HG03060 (cell line): ENCODE measurements around the gene MECP2.

Source experiments
- ATAC-seq: cut with Tn5 transposase; IDR thresholded peaks from one replicate; pipeline ENCODE4 v1.9.1; 2021; ENCODE audit warnings: low read depth, moderate number of reproducible peaks; ENCODE audit not compliant: unreplicated experiment

The MECP2 gene

DNA sequence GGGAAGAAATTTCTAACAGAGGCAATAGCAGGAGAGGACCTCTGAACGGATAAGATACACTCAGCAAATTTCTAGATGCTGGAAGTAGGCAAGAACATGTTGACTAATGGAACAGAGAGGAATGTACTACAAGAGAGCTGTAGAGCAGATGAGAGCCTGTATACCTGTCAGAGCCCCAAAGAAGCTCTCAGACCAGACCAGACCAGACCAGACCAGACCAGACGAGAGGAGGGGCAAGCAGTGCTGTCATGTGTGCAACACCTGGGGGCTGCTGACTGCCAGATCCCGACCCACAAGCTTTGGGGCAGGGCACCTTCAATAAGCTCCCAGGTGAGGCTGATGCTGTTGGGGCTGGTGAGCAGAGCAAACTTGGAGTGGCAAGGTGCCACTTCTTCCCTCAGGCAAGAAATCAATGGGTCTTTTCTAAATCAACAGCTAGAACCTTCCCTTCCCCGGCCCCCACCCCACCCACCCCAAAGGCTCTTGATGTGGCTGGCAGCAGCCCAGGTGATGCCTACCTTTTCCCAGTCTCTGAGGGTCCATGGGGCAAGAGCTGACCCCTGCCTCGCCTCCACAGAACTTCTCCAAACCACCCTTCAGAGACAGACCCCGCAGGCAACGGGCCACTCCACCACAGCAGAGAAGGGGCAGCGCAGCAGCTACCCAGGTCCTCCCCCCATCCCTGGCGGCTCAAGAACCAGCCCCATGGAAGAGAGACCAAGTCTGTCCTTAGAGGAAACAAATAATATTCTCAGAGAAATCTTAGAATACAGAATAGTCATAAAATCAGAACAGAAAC is 32.7 kb downstream of the MECP2 start:
- ATAC-seq = no peak

DNA sequence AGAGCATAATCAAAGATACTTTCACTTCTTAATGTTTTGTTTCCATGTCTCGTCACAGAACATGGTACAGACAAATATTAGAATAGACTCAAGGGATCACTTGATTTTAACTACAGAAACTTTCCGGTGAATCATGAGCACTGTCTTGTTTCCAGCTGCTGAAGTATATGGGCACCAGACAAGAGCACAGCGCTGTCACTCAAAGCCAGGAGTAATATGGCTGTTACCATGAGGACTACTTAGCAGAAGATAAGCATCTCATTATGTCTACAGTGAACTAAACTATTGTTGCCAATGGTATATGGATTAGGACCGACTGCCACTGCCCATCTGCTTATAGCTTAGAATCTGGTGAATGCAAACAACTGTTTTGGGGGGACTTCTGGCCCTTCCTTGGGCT is 34.3 kb downstream of the MECP2 start:
- ATAC-seq = no peak

DNA sequence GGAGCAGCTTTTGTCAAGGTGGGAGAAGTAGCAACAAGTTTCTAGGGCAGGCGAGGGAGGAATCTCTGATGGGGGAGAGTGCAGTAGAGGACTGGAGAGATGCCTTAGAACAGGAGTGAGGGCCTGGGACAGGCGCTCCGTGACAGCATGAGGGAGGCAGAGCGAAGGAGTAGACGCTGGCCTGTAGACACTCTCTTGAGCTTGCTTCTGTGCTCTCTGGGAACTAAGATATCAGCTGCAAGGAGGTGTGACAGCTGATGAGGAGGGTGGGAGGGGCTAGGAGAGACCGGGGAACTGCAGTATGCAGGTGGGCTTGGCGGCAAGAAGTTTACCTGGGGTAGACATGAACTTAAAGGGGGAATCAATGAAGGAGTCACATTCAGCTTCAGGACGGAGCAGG is 35.7 kb downstream of the MECP2 start:
- no peak for ATAC-seq

DNA sequence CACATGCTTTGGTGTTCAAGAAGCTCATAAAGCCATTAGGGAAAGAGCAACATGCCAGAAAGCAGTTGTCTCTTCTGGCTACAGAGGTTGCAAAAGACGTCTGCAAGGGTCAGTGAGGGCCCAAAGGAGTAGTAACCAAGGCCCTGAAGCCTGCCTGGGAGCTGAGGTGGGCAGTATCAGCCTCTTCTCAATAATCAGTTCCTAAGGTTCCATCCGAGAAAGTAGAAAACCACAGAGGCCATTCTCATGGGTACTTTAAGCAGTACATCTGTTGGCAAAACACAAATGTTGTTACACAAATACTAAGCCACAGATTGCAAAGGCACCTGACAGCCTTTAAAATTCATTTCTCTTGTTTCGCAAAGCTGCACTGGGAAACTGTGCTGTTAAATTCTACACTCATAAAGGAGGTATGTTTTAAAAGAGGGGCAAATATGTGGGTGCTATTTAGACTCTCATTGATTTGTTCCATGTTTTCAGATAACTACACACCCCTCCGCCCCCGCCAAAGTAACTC is 37.7 kb downstream of the MECP2 start:
- ATAC-seq = no peak

DNA sequence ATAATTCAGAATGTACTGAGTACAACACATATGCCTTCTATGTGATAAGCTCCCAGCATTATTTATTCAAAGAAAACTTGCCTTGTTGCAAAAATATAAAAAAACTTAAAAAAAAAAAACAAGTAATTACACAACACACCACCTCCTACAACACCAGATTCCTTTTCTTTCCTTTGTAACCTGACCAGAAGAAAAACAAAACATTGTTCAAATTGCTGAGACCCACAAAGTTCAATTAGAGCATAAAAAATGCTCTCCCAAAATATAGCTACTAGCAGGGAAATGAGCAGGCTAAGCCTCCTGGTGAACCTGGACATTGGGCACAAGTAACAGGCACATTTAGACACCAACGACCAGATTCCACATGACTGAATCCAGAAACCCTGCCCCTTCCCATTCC is 38.3 kb downstream of the MECP2 start:
- no peak for ATAC-seq

DNA sequence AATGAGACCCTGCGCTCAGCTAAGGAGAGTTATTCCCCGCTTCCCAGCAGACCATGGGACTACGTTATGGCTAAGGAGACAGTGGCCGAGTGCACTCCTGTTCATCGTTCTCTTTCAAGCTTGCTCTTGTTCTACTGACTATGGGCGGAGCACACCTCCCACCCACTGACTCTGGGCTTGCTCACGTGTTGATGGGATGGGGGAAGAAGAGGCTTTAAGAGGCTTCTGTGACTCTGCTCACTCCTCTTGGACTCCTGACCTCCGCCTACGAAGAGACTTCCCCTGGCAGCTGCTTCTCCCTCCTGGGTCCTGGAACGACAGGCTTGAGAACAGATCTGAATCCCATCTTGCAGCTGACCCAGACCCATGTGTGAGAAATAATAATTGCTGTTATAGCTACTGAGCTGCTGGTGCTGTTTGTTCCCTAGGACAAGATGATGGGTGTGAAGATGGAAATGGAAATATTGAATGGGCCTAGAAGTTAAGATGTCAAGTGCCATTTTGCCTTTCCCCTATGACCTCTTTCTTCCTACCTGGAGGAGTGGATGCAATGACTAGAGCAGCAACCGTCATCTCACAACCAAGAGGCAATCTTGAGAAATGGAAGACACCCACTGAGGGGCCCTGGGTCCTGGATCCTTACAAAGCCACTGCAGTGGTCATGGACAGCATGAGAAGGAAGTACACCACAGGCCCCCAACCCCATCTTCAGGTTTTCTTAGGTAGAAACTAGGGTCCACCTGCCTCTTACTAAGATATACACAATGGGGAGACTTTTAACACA is 39.1 kb downstream of the MECP2 start:
- no peak for ATAC-seq

DNA sequence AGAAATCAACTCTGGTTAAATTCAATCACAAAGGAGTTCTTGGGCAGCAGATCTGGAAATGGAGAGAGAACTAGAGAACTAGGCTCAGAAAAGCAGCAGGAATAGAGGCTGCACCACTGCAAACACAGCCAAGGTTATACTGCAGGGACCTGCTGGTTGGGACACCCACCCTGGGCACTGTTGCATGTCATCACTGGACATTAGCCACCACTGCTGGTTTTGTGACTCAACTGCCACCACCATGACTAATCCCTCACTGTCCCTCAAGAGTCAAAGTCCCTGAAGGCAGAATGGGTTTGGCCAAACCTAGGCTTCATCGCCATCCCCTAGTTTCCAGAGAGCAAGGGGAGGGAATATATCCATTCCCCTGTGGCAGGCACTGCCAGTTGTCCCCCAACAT is 39.7 kb downstream of the MECP2 start:
- no peak for ATAC-seq

DNA sequence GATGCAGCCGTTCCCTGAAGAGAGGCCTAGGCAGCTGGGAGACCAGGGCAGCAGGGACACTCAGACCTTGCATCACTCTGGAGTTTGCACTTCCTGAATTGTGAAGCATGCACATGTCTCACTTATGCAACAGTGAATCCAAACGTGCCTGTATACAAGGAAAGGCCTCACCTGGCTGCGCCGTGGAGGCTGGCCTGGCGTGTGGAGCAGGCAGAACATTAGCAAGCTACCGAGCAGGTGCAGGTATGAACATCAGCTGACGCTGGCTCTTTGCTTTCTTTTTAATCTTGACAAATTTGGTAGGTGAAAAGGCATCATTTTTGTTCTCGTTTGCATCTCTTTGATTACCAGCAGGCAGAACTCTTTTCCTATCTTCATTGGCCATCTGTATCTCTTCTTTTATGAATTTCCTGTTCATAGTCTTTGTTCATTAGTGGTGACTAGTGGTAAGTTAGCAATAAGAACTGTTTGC is 40.7 kb downstream of the MECP2 start:
- no peak for ATAC-seq

DNA sequence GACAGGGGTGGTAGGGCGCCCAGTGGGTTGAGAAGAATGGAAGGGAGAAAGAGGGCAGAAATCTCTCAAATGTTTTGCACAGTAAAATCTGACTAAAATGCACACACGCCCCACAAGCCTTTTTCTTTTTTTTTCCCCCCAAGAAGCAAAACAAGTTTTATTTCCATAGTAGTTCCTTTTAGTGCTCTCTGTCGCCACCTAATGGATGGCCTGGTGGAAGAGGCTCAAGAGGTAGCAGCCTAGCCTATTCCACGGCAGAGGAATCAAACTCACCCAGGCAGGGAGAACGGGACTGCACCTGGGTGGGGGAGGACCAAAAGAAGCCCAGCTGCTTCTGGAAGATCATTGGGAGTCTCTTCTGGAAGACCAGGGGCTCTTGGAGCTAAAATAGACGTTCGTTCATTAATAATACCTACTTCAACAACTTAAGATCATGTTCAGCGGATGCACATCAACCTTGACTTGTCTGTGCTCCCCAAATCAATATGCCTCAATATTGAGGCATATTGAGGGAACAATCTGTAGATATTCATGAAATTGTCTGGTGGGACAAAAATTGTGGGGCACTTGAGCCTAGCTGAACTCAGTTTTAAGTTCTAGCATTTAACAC is 46.2 kb downstream of the MECP2 start:
- no peak for ATAC-seq

DNA sequence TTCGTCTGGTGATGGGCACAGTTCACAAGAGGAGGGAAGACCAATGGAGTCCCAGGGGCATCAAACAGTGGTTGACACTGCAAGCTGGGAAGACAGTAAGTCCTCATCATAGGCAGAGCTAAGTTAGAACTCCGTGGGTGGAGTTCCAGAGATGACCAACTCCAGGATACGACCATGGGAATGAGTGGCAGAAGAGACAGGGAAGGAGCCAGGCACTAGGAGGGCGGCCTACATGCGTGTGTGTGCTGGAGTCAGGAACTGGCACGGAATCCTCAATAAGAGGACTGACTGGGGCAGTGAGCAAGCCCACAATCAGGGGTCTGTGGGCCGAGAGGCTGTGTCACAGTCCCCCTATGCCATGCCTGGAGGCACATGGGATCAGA is 47.4 kb downstream of the MECP2 start:
- ATAC-seq = no peak

DNA sequence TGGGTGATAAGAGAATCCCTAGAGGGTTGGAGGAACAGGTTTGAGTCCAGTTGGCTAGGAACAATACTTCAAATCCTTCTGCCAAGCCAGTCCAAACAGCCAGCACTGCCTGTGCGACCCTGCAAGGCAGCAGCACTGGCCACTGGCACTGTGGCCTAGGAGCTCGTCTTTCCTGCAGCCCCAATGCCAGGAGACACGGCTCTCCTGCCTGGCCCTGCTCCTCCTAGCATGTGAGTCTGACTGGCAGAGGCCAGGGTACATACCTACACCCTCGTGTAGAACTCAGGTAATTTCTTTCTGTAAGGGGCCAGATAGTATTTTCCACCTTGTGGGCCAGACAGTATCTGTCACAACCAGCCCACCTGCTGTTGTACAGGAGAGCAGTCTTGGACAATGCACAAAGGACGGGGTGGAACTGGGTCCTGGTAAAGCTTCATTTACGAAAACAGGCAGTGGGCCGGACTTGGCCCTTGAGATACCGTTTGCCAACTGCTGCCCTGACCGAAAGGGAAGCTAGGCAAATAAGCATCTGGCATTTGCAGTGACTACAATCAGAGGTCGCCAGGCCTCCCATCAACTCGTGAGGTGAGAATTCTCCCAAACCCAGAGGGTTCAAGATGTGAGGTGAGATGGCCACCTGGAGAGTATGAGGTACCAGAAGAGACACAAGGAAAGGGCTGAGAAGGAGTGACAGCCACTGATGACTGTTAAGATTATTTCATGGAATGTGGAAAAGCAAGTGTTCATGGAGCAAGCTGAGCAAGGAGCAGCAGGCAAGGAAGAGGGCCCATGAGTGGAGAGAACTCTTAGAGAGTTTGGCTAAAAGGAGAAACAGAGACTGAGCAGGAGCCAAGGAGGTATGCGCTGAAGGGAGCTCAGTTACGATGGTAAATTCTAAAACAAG is 48.1 kb downstream of the MECP2 start:
- ATAC-seq = no peak

DNA sequence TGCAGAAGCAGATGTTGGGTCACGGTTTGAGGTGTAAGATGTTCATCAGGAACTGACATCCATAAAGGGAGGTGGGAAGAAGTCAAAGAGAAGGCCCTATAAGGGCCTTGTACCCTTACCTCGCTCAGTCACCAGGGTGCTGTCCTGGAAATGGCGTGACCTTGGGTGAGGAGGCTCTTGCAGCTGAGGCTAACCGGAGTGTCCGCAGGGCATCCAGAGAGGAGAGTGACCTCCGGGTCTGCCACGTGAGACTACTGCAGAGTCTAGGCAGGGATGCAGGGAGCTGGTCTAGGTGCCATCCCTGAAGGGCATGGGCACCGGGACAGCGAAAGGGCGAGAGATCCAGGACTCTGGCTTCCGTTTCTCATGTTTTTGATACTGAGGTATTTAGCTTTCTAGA is 49.1 kb downstream of the MECP2 start:
- ATAC-seq = no peak

DNA sequence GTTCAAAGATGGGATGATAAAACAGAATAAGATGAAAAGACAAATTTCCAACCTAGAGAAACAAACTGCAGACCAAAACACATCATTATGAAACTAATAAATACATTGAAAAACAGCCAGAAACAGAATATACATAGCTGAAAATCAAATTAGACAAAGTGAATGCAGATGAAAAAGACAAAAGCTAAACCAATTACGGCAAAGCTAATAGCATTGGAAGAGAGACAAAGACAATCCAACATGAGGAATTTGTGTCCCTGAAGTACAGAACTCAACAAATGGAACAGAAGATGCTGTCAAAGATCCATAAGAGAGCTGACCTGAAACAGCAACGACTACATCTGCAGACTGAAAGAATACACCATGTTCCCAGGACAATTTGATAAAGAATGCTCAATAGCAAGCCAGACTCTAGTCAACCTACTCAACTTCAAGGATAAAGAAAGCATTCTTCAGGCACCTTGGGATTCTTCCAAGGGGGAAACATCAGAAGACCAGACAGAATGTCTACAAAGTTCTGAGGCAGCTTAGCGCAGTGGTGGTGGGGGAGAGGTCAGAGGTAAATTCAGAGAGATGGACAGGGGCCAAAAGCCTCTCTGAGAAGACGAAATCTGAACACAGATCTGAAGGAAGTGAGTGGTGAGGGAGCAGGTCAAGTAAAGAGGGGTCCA is 50.4 kb downstream of the MECP2 start:
- ATAC-seq = no peak

DNA sequence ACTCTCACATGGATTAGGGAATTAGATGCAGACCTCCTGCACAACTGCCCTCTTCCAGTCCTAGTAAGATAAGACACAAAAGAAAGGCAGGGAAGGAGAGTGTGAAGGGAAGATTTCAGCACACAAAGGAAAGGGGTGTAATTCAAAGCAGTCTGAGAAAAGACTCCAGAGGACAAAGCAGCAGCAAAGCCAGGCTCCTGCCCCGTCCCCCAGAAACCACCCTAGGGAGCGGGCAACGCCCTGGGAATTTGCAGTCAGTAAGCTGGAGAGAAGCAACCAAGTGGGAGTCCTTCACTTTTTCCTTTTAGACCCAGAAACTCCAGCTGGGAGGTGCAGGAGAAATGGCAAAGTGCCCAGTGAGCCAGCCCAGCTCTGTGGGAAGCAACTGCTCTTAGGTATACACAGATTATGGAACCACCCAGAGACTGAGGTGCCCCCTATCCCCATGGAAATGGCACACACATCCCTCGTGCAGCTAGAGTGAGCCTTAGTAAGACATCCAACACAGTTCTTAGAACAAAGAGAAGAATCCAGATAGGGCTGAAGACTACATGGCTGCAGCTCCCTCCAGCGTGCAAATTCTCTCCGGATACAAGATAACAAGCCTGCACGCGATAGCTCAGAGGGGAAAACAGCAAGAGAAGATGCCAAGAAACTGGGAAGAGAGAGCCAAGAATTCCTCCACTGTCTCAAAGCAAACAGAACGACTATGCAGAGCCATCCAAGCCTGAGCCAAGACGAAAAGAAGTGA is 51.3 kb downstream of the MECP2 start:
- ATAC-seq = no peak

DNA sequence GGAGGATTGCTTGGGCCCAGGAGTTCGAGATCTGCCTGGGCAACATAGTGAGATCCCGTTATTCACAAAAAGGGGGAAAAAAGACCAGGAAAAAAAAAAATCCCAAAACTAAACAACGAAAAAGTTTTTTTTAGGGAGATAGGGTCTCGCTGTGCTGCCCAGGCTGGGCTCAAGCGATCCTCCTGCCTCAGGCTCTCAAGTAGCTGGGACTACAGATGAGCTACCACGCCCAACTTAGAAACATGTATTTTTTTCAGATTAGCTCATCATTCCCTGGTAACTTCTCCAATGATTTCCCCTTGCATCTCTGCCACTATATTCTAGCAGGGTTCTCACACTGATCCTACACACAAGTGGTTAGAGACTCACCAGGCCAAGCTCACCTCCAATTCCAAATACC is 53.4 kb downstream of the MECP2 start:
- ATAC-seq = no peak

DNA sequence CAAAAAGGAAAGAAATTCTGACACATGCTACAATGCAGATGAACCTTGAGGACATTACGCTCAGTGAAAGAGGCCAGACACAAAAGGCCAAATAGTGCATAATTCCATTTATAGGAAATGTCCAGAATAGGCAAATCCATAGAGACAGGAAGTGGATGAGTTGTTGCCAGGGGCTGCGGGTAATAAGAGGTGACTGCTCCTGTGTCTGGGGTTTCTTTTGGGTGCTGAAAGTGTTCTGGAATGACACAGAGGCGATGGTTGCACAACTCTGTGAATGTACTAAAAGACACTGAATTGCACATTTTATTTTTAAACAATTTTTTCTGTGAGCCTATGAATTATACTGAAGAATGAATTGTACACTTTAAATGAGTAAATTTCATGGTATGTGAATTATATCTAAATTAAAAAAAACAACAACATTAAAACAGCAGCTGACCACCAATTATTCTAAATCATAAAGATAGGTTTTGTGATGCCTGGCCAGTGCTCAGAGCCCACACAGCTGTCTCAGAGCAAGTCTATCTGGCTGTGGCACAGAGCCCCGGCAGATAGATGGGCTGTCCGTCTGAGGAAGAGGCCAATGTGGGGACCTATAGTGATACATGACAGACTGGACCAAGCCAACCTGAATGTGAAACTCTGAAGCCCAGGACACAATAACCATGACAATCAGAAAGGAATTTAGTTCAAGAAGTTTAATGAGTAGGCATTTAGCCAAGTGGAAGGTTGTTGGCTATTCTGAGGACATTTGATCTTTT is 54.3 kb downstream of the MECP2 start:
- ATAC-seq = no peak

DNA sequence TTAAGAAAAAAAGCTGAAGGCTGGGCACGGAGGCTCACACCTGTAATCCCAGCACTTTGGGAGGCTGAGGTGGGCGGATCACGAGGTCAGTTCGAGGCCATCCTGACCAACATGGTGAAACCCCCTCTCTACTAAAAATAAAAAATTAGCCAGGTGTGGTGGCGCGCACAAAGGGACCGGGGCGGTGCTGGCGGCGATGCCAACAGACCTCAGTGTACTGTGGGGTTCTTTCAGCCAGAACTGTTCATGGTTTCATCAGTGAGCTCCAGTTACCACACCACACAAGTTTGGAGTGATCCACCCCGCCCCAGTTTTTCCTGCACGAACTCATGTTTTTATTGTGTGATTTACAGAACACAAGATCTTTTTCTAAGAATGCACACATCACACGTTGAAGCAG is 56.7 kb downstream of the MECP2 start:
- no peak for ATAC-seq

DNA sequence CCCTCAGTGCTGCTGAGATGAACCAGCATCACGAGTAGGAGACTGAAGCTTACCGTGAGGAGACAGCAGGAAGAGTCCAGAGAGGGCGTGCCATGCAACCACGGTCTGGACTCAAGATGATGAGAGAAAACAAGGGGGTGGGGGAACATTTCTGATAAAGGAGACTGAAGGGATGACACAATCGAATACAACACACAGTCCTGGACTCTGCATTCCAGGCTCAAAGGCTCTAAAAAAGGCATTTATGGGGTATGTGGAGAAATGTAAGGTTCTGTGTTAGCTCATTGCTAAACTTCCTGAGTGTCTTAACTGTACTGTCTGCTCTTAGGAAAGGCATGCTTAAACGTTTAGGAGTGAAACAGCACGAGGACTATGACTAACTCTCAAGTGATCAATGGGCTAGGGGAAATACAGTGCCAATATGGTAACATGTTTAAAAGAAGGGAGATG is 57.2 kb downstream of the MECP2 start:
- ATAC-seq = no peak
